ENCODE data around the gene NSF. TPM values are rescaled to one million over a fixed set of nuclear protein-coding genes. Genes with fewer than 3 reads are reported as not detected.
A peak's percentile ranks its signal among the peaks of the same experiment; 100 is the strongest.

Gene NSF
- total RNA-seq, 1 donor from 2014 or later: 44.2 TPM

GRCh38 chr17:46770439-46770817 lies 180.0 kb downstream of the NSF start:
- Mint-ChIP-seq H3K9me3 (no peaks in the 10 kb centered on the region), H3K27me3 (no peaks in the 10 kb centered on the region), H3K27ac (peak overlapping the region; percentile 48), H3K4me3 (peak overlapping the region; percentile 78), H3K4me1 (ENCODE audit: unreplicated experiment) (peaks cover 9% of the 10 kb centered on the region), H3K36me3 (peaks cover 4% of the 10 kb centered on the region)
- DNase-seq (ENCODE audit: extremely low spot score, unreplicated experiment): no peak
- no peak for TF ChIP-seq CTCF (conservative IDR thresholded peaks at IDR 0.05)

- H3K36me3 Mint-ChIP-seq: peaks cover 4% of the 10 kb centered on the region
- no peaks in the 10 kb centered on the region for H3K27me3 Mint-ChIP-seq
- DNase-seq (ENCODE audit: extremely low spot score, unreplicated experiment): no peak
- no peaks in the 10 kb centered on the region for H3K9me3 Mint-ChIP-seq
- peak overlapping the region; percentile 48 for H3K27ac Mint-ChIP-seq
- H3K4me1 Mint-ChIP-seq (ENCODE audit: unreplicated experiment): peaks cover 9% of the 10 kb centered on the region
- peak overlapping the region; percentile 78 for H3K4me3 Mint-ChIP-seq
- TF ChIP-seq CTCF (conservative IDR thresholded peaks at IDR 0.05): peak; percentile 21
Measured at GRCh38 chr17:46770818-46771560, 180.5 kb downstream of the NSF start.

- H3K9me3 Mint-ChIP-seq: no peaks in the 10 kb centered on the region
- DNase-seq (ENCODE audit: extremely low spot score, unreplicated experiment): no peak
- no peaks in the 10 kb centered on the region for H3K27me3 Mint-ChIP-seq
- no peak for TF ChIP-seq CTCF (conservative IDR thresholded peaks at IDR 0.05)
- peaks cover 9% of the 10 kb centered on the region for H3K4me1 Mint-ChIP-seq (ENCODE audit: unreplicated experiment)
- H3K36me3 Mint-ChIP-seq: peaks cover 4% of the 10 kb centered on the region
- H3K4me3 Mint-ChIP-seq: peak overlapping the region; percentile 85
- H3K27ac Mint-ChIP-seq: peak overlapping the region; percentile 59
Measured at GRCh38 chr17:46771561-46772474, 181.3 kb downstream of the NSF start.

GRCh38 chr17:46772475-46773220 lies 182.2 kb downstream of the NSF start:
- no peaks in the 10 kb centered on the region for H3K9me3 Mint-ChIP-seq
- no peaks in the 10 kb centered on the region for H3K27me3 Mint-ChIP-seq
- TF ChIP-seq CTCF (conservative IDR thresholded peaks at IDR 0.05): no peak
- peak overlapping the region; percentile 59 for H3K27ac Mint-ChIP-seq
- H3K36me3 Mint-ChIP-seq: no peaks in the 10 kb centered on the region
- peaks cover 6% of the 10 kb centered on the region for H3K4me1 Mint-ChIP-seq (ENCODE audit: unreplicated experiment)
- no peak for DNase-seq (ENCODE audit: extremely low spot score, unreplicated experiment)
- H3K4me3 Mint-ChIP-seq: peak overlapping the region; percentile 85

DNA sequence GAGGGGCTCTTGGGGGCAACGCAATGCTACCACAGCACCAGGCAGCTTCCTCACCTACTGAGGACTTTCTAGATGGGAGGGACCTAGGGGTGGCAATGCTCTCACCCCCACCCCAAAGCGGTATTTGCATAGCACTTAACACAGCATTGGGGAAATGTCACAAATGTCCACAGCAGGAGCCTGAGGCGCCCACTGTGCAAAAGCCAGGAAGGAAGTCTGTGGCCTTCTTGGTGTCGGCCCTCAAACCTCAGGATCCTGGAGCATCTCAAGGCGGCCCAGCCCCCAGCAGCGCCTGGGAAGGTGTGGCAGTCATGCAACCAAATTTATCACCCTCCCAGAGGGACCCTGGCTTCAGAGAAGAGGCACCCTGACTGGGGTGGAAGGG lies 182.7 kb downstream of the NSF start:
- Mint-ChIP-seq H3K9me3 (no peaks in the 10 kb centered on the region), H3K4me1 (ENCODE audit: unreplicated experiment) (peaks cover 11% of the 10 kb centered on the region), H3K36me3 (no peaks in the 10 kb centered on the region), H3K27ac (no peak overlapping the region), H3K4me3 (peak overlapping the region; percentile 76), H3K27me3 (peaks cover 4% of the 10 kb centered on the region)
- DNase-seq (ENCODE audit: extremely low spot score, unreplicated experiment): no peak
- no peak for TF ChIP-seq CTCF (conservative IDR thresholded peaks at IDR 0.05)

Data from type B pancreatic cell (in vitro differentiated cells).